G401.6 (cell line): ENCODE data around the gene ARHGAP22.

Experiments used
- FAIRE-seq: peaks from 2 replicates; lab custom pipeline; 2012; peaks lifted over from hg19 to GRCh38; lab: Jason Lieb, UNC

The ARHGAP22 gene

DNA sequence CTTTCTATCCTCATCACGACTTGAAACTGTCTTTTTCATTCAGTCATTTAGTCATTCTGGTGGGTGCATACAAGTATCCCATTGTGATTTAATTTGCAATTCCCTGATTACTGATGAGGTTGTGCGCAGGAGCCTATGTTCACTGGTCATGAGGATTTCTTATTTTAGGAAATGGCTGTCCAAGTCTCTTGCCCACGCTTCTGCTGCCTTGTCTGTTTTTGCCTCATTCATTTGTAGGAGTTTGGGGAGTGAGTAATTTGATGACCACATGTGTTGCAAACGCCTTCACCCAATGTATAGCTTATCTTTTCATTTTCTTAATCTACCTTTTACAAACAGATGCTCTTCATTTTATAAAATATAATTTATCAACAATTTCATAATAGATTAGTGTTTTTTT lies 127.3 kb downstream of the ARHGAP22 start:
- FAIRE-seq = no peak

DNA sequence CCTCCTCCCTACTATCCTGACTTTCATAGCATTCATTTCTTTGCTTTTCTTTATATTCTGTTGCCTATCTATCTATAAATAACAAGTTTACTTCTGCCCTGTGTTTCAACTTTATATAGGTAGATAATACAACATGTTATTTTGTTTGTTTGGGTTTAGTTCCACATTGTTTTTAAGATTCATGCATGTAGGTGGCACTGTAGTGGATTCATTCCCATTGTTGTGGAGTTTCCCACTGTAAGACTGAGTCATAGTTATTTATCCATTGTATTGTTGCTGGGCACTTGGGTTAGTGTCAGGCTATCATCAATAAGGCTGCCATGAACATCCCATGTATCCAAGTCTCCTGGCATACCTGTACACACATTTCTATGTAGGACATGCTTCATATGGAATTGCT lies 127.7 kb downstream of the ARHGAP22 start:
- FAIRE-seq = no peak

- FAIRE-seq = no peak
Observed at GRCh38 chr10:48476279-48476982, 128.4 kb downstream of the ARHGAP22 start.

GRCh38 chr10:48475943-48476278 lies 129.0 kb downstream of the ARHGAP22 start:
- no peak for FAIRE-seq

DNA sequence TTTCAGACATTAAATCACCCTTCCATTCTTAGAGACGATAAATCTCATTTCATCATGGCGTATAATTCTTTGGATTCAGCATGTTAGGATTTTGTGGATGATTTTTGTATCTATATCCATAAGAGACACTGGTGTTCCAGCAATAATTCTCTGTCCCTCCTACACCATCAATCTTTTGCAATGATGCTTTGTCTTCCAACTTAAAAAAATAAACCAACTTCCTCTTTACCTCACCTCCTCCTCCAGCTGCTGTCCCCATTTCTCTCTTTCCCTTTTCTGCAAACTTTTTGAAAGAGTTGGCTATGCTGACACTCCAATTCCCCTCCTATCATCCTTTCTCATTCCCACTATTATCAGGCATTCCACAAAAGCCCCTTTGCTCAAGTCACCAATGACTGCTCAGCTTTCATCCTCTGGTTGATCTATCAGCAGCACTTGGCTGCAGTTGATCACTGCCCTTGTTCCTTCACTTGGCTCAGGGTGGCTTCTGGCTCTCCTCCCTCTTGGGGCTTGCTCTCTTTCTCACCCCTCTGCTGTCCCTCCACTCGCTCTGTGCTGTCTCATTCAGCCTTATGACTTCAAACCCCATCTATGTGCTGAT lies 130.0 kb downstream of the ARHGAP22 start:
- no peak for FAIRE-seq

GRCh38 chr10:48473704-48474103 lies 131.2 kb downstream of the ARHGAP22 start:
- FAIRE-seq = no peak

DNA sequence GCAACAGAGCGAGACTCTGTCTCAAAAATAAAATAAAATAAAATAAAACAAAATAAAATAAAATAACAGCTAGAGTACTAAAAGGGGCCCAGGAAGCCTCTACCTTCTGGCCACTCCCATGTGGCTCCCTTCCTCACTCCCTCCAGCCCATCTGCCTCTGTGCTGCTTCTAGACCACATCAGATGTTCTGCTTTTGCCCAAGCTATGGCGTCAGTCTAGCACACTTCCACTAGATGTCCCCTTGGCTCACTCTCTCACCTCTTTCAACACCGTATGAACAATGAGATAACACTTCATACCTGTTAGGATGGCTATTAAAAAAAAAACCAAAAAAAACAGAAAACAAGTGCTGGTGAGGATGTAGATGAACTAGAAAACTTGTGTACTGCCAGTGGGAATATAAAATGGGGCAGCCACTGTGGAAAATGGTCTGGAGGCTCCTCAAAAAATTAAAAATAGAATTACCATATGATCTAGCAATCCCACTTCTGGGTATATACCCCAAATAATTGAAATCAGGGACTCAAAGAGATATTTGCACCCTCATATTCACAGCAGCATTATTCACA lies 132.3 kb downstream of the ARHGAP22 start:
- no peak for FAIRE-seq

- FAIRE-seq = no peak
Observed at GRCh38 chr10:48470893-48471805, 133.7 kb downstream of the ARHGAP22 start.

DNA sequence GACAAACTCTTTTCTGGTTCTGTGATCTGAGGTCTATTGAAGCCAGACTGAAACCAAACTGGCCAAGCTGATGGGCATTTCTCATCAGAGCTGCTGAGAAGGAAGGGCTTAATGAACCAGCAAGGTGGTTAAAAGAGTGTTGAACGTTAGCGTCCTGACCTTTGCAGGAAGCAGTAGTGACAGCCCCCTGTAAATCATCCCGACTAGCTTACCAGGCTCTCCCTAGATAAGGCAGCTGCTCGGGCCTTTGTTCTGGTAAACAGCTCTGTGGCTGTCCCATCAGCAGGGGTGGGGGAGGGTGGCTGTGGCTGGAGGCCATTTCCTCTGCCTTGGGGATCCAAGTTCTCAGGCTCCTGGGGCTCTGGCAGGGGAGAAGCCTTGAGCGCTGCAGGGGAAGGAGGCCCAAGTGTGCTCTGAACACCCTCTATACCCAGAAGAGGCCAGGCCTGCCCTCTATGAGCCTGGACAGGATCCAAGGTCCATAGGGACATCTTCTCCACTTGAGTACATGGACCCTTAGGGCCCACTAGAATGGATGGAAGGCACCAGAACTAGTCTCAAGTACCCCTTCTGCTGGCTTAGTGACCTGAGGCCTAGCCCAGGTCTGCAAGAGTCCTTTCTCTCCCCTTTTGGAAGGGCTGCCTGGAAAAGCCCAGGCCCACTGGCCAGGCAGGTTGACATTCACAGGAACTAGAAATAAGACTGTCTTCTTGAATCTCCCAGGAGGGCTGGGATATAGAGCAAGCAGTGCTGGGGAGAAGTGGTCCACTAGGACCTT lies 134.6 kb downstream of the ARHGAP22 start:
- no peak for FAIRE-seq

GRCh38 chr10:48469516-48470020 lies 135.3 kb downstream of the ARHGAP22 start:
- FAIRE-seq = no peak

DNA sequence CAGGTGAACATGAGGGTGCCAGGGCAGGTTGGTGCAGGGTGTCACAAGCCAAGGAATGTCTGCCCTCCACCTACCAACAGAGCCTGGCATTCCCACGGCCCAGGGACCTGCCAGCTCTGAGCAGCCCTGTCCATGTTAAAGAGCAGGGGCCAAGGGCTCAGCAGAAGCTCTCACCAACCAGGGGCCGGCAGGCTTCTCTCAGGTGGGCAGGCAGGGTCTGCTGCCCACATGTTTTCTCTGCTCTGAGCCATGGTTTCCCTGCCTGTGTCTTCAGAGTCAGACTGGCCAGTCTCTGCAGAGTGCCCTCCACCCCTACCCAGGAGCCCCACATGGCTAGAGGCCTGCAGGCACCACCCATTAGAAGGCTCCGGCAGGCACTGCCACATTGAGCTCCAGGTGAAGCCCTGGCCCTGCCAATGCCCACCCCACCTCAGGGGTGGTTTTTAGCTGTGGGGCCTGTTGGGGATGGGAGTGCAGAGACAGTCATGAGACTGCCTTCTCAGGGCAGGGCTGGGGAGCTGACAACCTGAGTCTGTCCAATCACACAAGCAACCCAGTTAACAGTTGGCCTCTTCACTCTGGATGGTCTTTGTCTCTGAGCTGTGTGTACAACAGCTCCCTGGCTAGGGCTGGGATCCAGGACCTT lies 135.9 kb downstream of the ARHGAP22 start:
- FAIRE-seq = no peak

GRCh38 chr10:48468130-48468790 lies 136.6 kb downstream of the ARHGAP22 start:
- no peak for FAIRE-seq

- no peak for FAIRE-seq
Observed at GRCh38 chr10:48467669-48468068, 137.2 kb downstream of the ARHGAP22 start.

DNA sequence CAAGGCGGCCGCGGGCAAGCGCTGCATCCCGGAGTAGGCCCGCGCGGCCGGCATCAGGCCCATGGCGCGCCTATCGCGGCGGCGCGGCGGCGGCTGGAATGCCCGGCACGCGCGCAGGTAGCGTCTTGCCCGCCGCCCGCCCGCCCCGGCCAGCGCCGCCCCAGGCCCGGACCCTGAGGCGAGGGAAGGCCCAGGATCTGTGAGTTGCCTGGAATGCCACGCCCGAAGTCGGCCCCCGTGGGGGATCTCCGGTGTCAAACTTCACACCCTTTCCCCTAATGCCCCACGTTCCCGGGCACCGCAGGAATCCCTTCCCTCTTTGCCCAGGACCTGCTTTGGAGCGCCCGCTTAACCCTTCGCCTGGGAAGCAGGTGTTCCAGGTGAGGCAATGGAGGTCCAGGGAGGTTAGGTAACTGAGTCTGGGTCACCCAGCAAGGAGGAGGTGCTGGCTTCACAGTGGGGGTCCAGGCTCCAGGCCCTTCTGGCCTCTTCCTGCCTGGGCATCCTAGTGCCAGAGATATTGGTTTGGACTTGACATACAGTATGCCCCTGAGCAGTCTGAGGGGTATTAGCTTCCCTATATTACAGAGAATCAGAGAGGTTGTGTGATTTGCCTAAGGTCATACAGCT lies 138.1 kb downstream of the ARHGAP22 start:
- no peak for FAIRE-seq

- no peak for FAIRE-seq
Observed at GRCh38 chr10:48465860-48466521, 138.9 kb downstream of the ARHGAP22 start.

- no peak for FAIRE-seq
Observed at GRCh38 chr10:48464871-48465736, 139.8 kb downstream of the ARHGAP22 start.

DNA sequence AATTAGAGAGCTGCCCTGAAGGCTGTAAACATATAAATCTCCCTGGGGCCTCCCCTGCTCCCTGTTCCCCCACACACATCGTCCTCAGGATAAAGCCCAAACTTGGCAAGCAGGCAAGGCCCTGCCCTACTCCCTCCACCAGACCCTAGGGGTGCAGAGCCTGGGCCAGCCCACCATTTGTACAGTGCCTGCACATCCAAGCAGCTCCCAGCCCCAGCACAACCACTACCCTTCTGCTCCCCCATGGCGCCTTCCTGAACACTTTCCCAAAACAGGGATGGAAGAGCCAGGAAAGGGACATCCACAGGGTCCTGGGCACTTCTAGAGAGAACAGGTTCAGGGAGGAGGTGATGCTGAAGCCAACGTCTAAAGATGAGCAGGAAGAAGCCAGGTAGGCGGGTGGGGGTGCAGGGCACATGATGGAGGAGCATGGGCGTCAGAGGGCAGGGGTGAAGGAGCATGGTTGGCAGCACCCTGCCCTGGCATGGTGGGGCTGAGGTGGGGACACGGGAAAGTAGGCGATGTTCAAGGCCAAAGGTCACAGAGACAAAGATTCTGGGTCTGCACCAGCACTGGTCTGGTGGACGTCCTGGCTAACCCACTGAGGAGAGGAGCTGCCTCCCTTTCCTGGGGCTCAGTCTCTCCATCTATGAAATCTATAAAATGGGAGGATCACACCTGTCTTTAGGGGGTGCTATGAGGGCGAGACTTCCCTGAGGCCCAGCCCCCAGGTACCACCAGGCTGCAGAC lies 140.6 kb downstream of the ARHGAP22 start:
- no peak for FAIRE-seq
